ENCODE data around the gene ZFYVE26.

DNA sequence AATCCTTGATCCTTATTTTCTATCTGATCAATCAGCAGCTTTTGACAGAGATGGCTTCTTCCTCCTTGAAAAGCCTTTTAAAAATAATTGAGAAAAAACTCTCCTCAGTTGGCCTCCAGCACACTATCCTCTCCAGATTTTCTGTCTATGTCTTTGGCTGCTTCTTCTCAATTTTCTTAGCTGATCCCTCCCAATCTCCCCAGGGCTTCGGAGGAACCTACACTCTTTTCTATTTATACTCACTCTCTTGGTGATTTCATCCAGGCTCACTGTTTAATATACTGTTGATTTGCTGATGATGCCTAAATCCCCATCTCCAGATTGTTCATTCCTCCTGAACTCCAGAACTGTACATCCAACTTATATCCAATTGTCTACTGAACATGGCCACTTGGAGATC lies 59.9 kb downstream of the ZFYVE26 start:
- TF ChIP-seq, protein P1, sequence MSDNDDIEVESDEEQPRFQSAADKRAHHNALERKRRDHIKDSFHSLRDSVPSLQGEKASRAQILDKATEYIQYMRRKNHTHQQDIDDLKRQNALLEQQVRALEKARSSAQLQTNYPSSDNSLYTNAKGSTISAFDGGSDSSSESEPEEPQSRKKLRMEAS (IDR thresholded peaks at IDR 0.05), result no peak
- no peak for TF ChIP-seq POLR2AphosphoS5 (IDR thresholded peaks at IDR 0.05; ENCODE audit: low read depth, low read length)
- TF ChIP-seq, protein P2, sequence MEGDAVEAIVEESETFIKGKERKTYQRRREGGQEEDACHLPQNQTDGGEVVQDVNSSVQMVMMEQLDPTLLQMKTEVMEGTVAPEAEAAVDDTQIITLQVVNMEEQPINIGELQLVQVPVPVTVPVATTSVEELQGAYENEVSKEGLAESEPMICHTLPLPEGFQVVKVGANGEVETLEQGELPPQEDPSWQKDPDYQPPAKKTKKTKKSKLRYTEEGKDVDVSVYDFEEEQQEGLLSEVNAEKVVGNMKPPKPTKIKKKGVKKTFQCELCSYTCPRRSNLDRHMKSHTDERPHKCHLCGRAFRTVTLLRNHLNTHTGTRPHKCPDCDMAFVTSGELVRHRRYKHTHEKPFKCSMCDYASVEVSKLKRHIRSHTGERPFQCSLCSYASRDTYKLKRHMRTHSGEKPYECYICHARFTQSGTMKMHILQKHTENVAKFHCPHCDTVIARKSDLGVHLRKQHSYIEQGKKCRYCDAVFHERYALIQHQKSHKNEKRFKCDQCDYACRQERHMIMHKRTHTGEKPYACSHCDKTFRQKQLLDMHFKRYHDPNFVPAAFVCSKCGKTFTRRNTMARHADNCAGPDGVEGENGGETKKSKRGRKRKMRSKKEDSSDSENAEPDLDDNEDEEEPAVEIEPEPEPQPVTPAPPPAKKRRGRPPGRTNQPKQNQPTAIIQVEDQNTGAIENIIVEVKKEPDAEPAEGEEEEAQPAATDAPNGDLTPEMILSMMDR (IDR thresholded peaks at IDR 0.05 in 2 of 3, conservative IDR thresholded peaks at IDR 0.05 in 1 of 3; ENCODE audit: borderline replicate concordance in 1 of 3, insufficient read depth in 1 of 3, low read depth in 2 of 3, low read length in 2 of 3), result no peak
- no peak for TF ChIP-seq YY1 (IDR thresholded peaks at IDR 0.05; ENCODE audit: extremely low read depth, insufficient replicate concordance, low read depth, low read length)
- TF ChIP-seq SP1 (IDR thresholded peaks at IDR 0.05; ENCODE audit: low read depth), result no peak
- TF ChIP-seq EGR1 (IDR thresholded peaks at IDR 0.05; ENCODE audit: low read depth), result no peak
- no peak for TF ChIP-seq ZNF274 (IDR thresholded peaks at IDR 0.05; ENCODE audit: low read depth, low read length)
- TF ChIP-seq, protein P3, sequence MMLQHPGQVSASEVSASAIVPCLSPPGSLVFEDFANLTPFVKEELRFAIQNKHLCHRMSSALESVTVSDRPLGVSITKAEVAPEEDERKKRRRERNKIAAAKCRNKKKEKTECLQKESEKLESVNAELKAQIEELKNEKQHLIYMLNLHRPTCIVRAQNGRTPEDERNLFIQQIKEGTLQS (IDR thresholded peaks at IDR 0.05), result no peak
- TF ChIP-seq POLR2A (IDR thresholded peaks at IDR 0.05; ENCODE audit: borderline replicate concordance, extremely low read depth, insufficient read depth, insufficient read length), result no peak
- TF ChIP-seq, protein P4, sequence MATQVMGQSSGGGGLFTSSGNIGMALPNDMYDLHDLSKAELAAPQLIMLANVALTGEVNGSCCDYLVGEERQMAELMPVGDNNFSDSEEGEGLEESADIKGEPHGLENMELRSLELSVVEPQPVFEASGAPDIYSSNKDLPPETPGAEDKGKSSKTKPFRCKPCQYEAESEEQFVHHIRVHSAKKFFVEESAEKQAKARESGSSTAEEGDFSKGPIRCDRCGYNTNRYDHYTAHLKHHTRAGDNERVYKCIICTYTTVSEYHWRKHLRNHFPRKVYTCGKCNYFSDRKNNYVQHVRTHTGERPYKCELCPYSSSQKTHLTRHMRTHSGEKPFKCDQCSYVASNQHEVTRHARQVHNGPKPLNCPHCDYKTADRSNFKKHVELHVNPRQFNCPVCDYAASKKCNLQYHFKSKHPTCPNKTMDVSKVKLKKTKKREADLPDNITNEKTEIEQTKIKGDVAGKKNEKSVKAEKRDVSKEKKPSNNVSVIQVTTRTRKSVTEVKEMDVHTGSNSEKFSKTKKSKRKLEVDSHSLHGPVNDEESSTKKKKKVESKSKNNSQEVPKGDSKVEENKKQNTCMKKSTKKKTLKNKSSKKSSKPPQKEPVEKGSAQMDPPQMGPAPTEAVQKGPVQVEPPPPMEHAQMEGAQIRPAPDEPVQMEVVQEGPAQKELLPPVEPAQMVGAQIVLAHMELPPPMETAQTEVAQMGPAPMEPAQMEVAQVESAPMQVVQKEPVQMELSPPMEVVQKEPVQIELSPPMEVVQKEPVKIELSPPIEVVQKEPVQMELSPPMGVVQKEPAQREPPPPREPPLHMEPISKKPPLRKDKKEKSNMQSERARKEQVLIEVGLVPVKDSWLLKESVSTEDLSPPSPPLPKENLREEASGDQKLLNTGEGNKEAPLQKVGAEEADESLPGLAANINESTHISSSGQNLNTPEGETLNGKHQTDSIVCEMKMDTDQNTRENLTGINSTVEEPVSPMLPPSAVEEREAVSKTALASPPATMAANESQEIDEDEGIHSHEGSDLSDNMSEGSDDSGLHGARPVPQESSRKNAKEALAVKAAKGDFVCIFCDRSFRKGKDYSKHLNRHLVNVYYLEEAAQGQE (IDR thresholded peaks at IDR 0.05; ENCODE audit: low read depth), result no peak
- TF ChIP-seq EZH2phosphoT487 (IDR thresholded peaks at IDR 0.05; ENCODE audit: borderline replicate concordance), result no peak
- TF ChIP-seq TCF7L2 (IDR thresholded peaks at IDR 0.05; ENCODE audit: borderline replicate concordance, extremely low read depth, insufficient read depth, insufficient read length), result no peak
- TF ChIP-seq CEBPB (IDR thresholded peaks at IDR 0.05; ENCODE audit: low read depth), result no peak
- TF ChIP-seq EZH2 (IDR thresholded peaks at IDR 0.05), result no peak
